Measurements from ENCODE around the gene AHNAK.

AHNAK gene

GRCh38 chr11:62457478-62457877 lies 89.1 kb downstream of the AHNAK start:
- in situ Hi-C loops (cut with HindIII; ENCODE audit: low pct_ligation_motif_present, low sequenced_read_pairs) = no loop called here

GRCh38 chr11:62456630-62457029 lies 90.0 kb downstream of the AHNAK start:
- H3K36me3 ChIP-seq (replicated peaks) = no peaks in the 10 kb centered on the region
- no peak overlapping the region for H3K4me3 ChIP-seq (ENCODE audit: low read depth, low read length)
- no peak for DNase-seq
- in situ Hi-C loops (cut with HindIII; ENCODE audit: low pct_ligation_motif_present, low sequenced_read_pairs) = no loop called here
- H3K27ac ChIP-seq = no peak overlapping the region
- no peaks in the 10 kb centered on the region for H3K27me3 ChIP-seq (replicated peaks)
- TF ChIP-seq CTCF (IDR thresholded peaks at IDR 0.05; ENCODE audit: low read depth, low read length, missing control alignments) = no peak

More at GRCh38 chr11:62457478-62457877, 89.1 kb downstream of the AHNAK start:
- Histone ChIP-seq H3K27ac (no peak overlapping the region), H3K27me3 (replicated peaks) (no peaks in the 10 kb centered on the region), H3K4me3 (ENCODE audit: low read depth, low read length) (no peak overlapping the region), H3K36me3 (replicated peaks) (no peaks in the 10 kb centered on the region)
- no peak for TF ChIP-seq CTCF (IDR thresholded peaks at IDR 0.05; ENCODE audit: low read depth, low read length, missing control alignments)
- DNase-seq = no peak

DNA sequence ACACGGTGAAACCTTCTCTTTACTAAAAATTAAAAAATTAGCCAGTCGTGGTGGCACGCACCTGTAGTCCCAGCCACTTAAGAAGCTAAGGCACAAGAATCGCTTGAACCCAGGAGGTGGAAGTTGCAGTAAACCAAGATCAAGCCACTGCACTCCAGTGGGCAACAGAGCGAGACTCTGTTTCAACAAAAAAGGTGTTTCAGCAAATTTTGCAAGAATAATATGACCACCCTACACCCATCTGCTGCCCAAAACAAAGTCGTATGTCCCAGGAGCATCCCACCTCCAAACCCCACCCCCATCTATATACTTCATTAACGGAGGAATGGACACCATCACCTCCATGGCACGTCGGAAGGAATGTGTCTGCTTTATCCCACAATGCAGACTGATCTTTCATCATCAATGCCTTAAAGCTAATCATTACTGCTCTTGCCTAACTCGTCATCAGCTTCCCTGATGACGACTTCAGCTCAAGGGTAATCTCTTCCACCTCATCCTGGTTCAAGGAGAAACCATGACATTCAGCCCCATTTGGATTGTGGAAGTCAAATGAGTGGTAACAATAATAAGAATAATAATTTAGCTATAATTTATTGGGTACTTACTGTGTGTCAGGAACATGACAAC lies 93.7 kb downstream of the AHNAK start:
- H3K36me3 ChIP-seq (replicated peaks) = no peaks in the 10 kb centered on the region
- in situ Hi-C loops (cut with HindIII; ENCODE audit: low pct_ligation_motif_present, low sequenced_read_pairs) = no loop called here
- H3K27me3 ChIP-seq (replicated peaks) = no peaks in the 10 kb centered on the region
- TF ChIP-seq CTCF (IDR thresholded peaks at IDR 0.05; ENCODE audit: low read depth, low read length, missing control alignments) = no peak
- DNase-seq = no peak
- no peak overlapping the region for H3K4me3 ChIP-seq (ENCODE audit: low read depth, low read length)
- no peak overlapping the region for H3K27ac ChIP-seq

- no peak for DNase-seq
- H3K36me3 ChIP-seq (replicated peaks) = no peaks in the 10 kb centered on the region
- H3K4me3 ChIP-seq (ENCODE audit: low read depth, low read length) = no peak overlapping the region
- in situ Hi-C loops (cut with HindIII; ENCODE audit: low pct_ligation_motif_present, low sequenced_read_pairs) = no loop called here
- H3K27ac ChIP-seq = no peak overlapping the region
- TF ChIP-seq CTCF (IDR thresholded peaks at IDR 0.05; ENCODE audit: low read depth, low read length, missing control alignments) = no peak
- H3K27me3 ChIP-seq (replicated peaks) = no peaks in the 10 kb centered on the region
Observed at GRCh38 chr11:62452261-62452660, 94.3 kb downstream of the AHNAK start.

- no peaks in the 10 kb centered on the region for H3K36me3 ChIP-seq (replicated peaks)
- DNase-seq = no peak
- no peaks in the 10 kb centered on the region for H3K27me3 ChIP-seq (replicated peaks)
- no peak overlapping the region for H3K4me3 ChIP-seq (ENCODE audit: low read depth, low read length)
- no peak for TF ChIP-seq CTCF (IDR thresholded peaks at IDR 0.05; ENCODE audit: low read depth, low read length, missing control alignments)
- in situ Hi-C loops (cut with HindIII; ENCODE audit: low pct_ligation_motif_present, low sequenced_read_pairs) = no loop called here
- no peak overlapping the region for H3K27ac ChIP-seq
Observed at GRCh38 chr11:62451241-62451621, 95.4 kb downstream of the AHNAK start.
